ENCODE data around the gene NINL. TPM values are rescaled to one million over a fixed set of nuclear protein-coding genes. Genes with fewer than 3 reads are reported as not detected.
"Not testable (repeated sequence)": the region's sequence is repeated elsewhere in the genome, so short reads cannot be mapped to it uniquely, and the experiment has no call there.

NINL gene
- total RNA-seq, 3 donors from 2014 or later, result 0.61 to 0.71 (median 0.66) TPM

- ATAC-seq (no peak), DNase-seq (no peak)
- Mint-ChIP-seq H3K27me3 (ENCODE audit: low read depth) (no peaks in the 10 kb centered on the region), H3K4me1 (ENCODE audit: low read depth) (no peaks in the 10 kb centered on the region), H3K9me3 (no peaks in the 10 kb centered on the region), H3K36me3 (ENCODE audit: insufficient read depth) (peaks cover 5% of the 10 kb centered on the region), H3K4me3 (no peak overlapping the region)
Observed at GRCh38 chr20:25521382-25521781, 63.9 kb downstream of the NINL start.

- H3K9me3 Mint-ChIP-seq, result peaks cover 29% of the 10 kb centered on the region
- H3K4me3 Mint-ChIP-seq, result no peak overlapping the region
- H3K36me3 Mint-ChIP-seq (ENCODE audit: insufficient read depth), result peaks cover 23% of the 10 kb centered on the region
- ATAC-seq (no peak), DNase-seq (no peak)
- no peaks in the 10 kb centered on the region for H3K27me3 Mint-ChIP-seq (ENCODE audit: low read depth)
- H3K4me1 Mint-ChIP-seq (ENCODE audit: low read depth), result no peaks in the 10 kb centered on the region
Observed at GRCh38 chr20:25517124-25517523, 68.2 kb downstream of the NINL start.

GRCh38 chr20:25514747-25515340 is 70.5 kb downstream of the NINL start:
- Mint-ChIP-seq H3K9me3 (peaks cover 29% of the 10 kb centered on the region), H3K36me3 (ENCODE audit: insufficient read depth) (peaks cover 23% of the 10 kb centered on the region), H3K4me1 (ENCODE audit: low read depth) (no peaks in the 10 kb centered on the region), H3K27me3 (ENCODE audit: low read depth) (no peaks in the 10 kb centered on the region), H3K4me3 (no peak overlapping the region)
- no peak for ATAC-seq
- no peak for DNase-seq

- no peak for ATAC-seq
- no peak overlapping the region for H3K4me3 Mint-ChIP-seq
- H3K4me1 Mint-ChIP-seq (ENCODE audit: low read depth), result no peaks in the 10 kb centered on the region
- peaks cover 25% of the 10 kb centered on the region for H3K36me3 Mint-ChIP-seq (ENCODE audit: insufficient read depth)
- no peak for DNase-seq
- H3K27me3 Mint-ChIP-seq (ENCODE audit: low read depth), result no peaks in the 10 kb centered on the region
- H3K9me3 Mint-ChIP-seq, result peaks cover 29% of the 10 kb centered on the region
Observed at GRCh38 chr20:25514195-25514594, 71.1 kb downstream of the NINL start.

- no peak overlapping the region for H3K4me3 Mint-ChIP-seq
- ATAC-seq, result no peak
- peaks cover 29% of the 10 kb centered on the region for H3K36me3 Mint-ChIP-seq (ENCODE audit: insufficient read depth)
- no peak for DNase-seq
- H3K4me1 Mint-ChIP-seq (ENCODE audit: low read depth), result no peaks in the 10 kb centered on the region
- no peaks in the 10 kb centered on the region for H3K27me3 Mint-ChIP-seq (ENCODE audit: low read depth)
- H3K9me3 Mint-ChIP-seq, result peaks cover 29% of the 10 kb centered on the region
Observed at GRCh38 chr20:25512709-25513108, 72.6 kb downstream of the NINL start.

- peaks cover 23% of the 10 kb centered on the region for H3K36me3 Mint-ChIP-seq (ENCODE audit: insufficient read depth)
- no peak for DNase-seq
- peaks cover 29% of the 10 kb centered on the region for H3K9me3 Mint-ChIP-seq
- H3K4me1 Mint-ChIP-seq (ENCODE audit: low read depth), result no peaks in the 10 kb centered on the region
- no peaks in the 10 kb centered on the region for H3K27me3 Mint-ChIP-seq (ENCODE audit: low read depth)
- ATAC-seq, result no peak
- H3K4me3 Mint-ChIP-seq, result no peak overlapping the region
Observed at GRCh38 chr20:25511183-25511582, 74.1 kb downstream of the NINL start.

GRCh38 chr20:25510721-25511120 is 74.6 kb downstream of the NINL start:
- no peaks in the 10 kb centered on the region for H3K4me1 Mint-ChIP-seq (ENCODE audit: low read depth)
- H3K36me3 Mint-ChIP-seq (ENCODE audit: insufficient read depth), result peaks cover 20% of the 10 kb centered on the region
- no peak for DNase-seq
- no peaks in the 10 kb centered on the region for H3K27me3 Mint-ChIP-seq (ENCODE audit: low read depth)
- peaks cover 25% of the 10 kb centered on the region for H3K9me3 Mint-ChIP-seq
- no peak overlapping the region for H3K4me3 Mint-ChIP-seq
- no peak for ATAC-seq

GRCh38 chr20:25510202-25510601 is 75.1 kb downstream of the NINL start:
- H3K4me3 Mint-ChIP-seq, result no peak overlapping the region

GRCh38 chr20:25509084-25509483 is 76.2 kb downstream of the NINL start:
- peaks cover 11% of the 10 kb centered on the region for H3K9me3 Mint-ChIP-seq
- DNase-seq, result no peak
- H3K4me1 Mint-ChIP-seq (ENCODE audit: low read depth), result no peaks in the 10 kb centered on the region
- no peak for ATAC-seq
- no peaks in the 10 kb centered on the region for H3K27me3 Mint-ChIP-seq (ENCODE audit: low read depth)
- H3K4me3 Mint-ChIP-seq, result no peak overlapping the region
- peaks cover 12% of the 10 kb centered on the region for H3K36me3 Mint-ChIP-seq (ENCODE audit: insufficient read depth)

More at GRCh38 chr20:25510202-25510601, 75.1 kb downstream of the NINL start:
- Mint-ChIP-seq H3K9me3 (peaks cover 22% of the 10 kb centered on the region), H3K4me1 (ENCODE audit: low read depth) (no peaks in the 10 kb centered on the region), H3K27me3 (ENCODE audit: low read depth) (no peaks in the 10 kb centered on the region), H3K36me3 (ENCODE audit: insufficient read depth) (peaks cover 17% of the 10 kb centered on the region)
- ATAC-seq, result no peak
- DNase-seq, result no peak

GRCh38 chr20:25508083-25508770 is 77.1 kb downstream of the NINL start:
- Mint-ChIP-seq H3K4me1 (ENCODE audit: low read depth) (no peaks in the 10 kb centered on the region), H3K4me3 (no peak overlapping the region), H3K9me3 (peaks cover 5% of the 10 kb centered on the region), H3K36me3 (ENCODE audit: insufficient read depth) (peaks cover 9% of the 10 kb centered on the region), H3K27me3 (ENCODE audit: low read depth) (no peaks in the 10 kb centered on the region)
- DNase-seq, result no peak
- ATAC-seq, result no peak

- Mint-ChIP-seq H3K9me3 (no peaks in the 10 kb centered on the region), H3K36me3 (ENCODE audit: insufficient read depth) (peaks cover 9% of the 10 kb centered on the region), H3K4me1 (ENCODE audit: low read depth) (no peaks in the 10 kb centered on the region), H3K4me3 (no peak overlapping the region), H3K27me3 (ENCODE audit: low read depth) (no peaks in the 10 kb centered on the region)
- ATAC-seq (no peak), DNase-seq (no peak)
Observed at GRCh38 chr20:25507385-25508082, 77.8 kb downstream of the NINL start.

- DNase-seq, result no peak
- no peaks in the 10 kb centered on the region for H3K4me1 Mint-ChIP-seq (ENCODE audit: low read depth)
- peaks cover 5% of the 10 kb centered on the region for H3K36me3 Mint-ChIP-seq (ENCODE audit: insufficient read depth)
- no peaks in the 10 kb centered on the region for H3K9me3 Mint-ChIP-seq
- H3K27me3 Mint-ChIP-seq (ENCODE audit: low read depth), result no peaks in the 10 kb centered on the region
- ATAC-seq, result no peak
- no peak overlapping the region for H3K4me3 Mint-ChIP-seq
Observed at GRCh38 chr20:25504366-25505135, 80.8 kb downstream of the NINL start.

- H3K9me3 Mint-ChIP-seq, result no peaks in the 10 kb centered on the region
- ATAC-seq, result no peak
- no peak for DNase-seq
- H3K36me3 Mint-ChIP-seq (ENCODE audit: insufficient read depth), result peaks cover 2% of the 10 kb centered on the region
- H3K4me1 Mint-ChIP-seq (ENCODE audit: low read depth), result no peaks in the 10 kb centered on the region
- no peak overlapping the region for H3K4me3 Mint-ChIP-seq
- no peaks in the 10 kb centered on the region for H3K27me3 Mint-ChIP-seq (ENCODE audit: low read depth)
Observed at GRCh38 chr20:25503936-25504335, 81.4 kb downstream of the NINL start.

GRCh38 chr20:25503051-25503639 is 82.2 kb downstream of the NINL start:
- not testable (repeated sequence) for H3K36me3 Mint-ChIP-seq (ENCODE audit: insufficient read depth); ATAC-seq; H3K4me3 Mint-ChIP-seq; H3K9me3 Mint-ChIP-seq; H3K4me1 Mint-ChIP-seq (ENCODE audit: low read depth); H3K27me3 Mint-ChIP-seq (ENCODE audit: low read depth); DNase-seq
